ENCODE results near the gene PWP2. TPM values are rescaled to one million over a fixed set of nuclear protein-coding genes. Genes with fewer than 3 reads are reported as not detected.
A peak's percentile ranks its signal among the peaks of the same experiment; 100 is the strongest.

Gene PWP2
- total and polyA plus RNA-seq, 12 donors, result 0.09 to 33.0 (median 5.6) TPM

GRCh38 chr21:44084496-44085241, 22.5 kb upstream of the PWP2 start:
- H3K4me1 ChIP-seq (replicated peaks in 1 of 2), result peaks cover 0 to 24% of the 10 kb centered on the region in 2 donors
- H3K36me3 ChIP-seq (replicated peaks in 1 of 2), result peaks cover 0 to 74% of the 10 kb centered on the region in 2 donors
- peak overlapping the region in 2 of 5 donors; percentile 49 to 51 for H3K27ac ChIP-seq
- intact Hi-C loops (cut with DNase I), result no loop called here
- WGBS, 4 donors, result 76 to 80% (median 77%) methylated on average over 7 of the region's 7 CpGs
- no peaks in the 10 kb centered on the region for H3K9me3 ChIP-seq (replicated peaks in 1 of 3)
- no peak for TF ChIP-seq POLR2A (IDR thresholded peaks at IDR 0.05)
- no peak for TF ChIP-seq CTCF (IDR thresholded peaks at IDR 0.05)
- H3K4me3 ChIP-seq, result no peak overlapping the region
- H3K27me3 ChIP-seq, result no peaks in the 10 kb centered on the region
- peak in 1 of 7 donors; percentile 12 for DNase-seq

- Histone ChIP-seq H3K4me3 (no peak overlapping the region), H3K36me3 (replicated peaks in 1 of 2) (peaks cover 0 to 75% of the 10 kb centered on the region in 2 donors), H3K27ac (peak overlapping the region in 2 of 5 donors; percentile 49 to 51), H3K9me3 (replicated peaks in 1 of 3) (no peaks in the 10 kb centered on the region), H3K4me1 (replicated peaks in 1 of 2) (peaks cover 0 to 24% of the 10 kb centered on the region in 2 donors), H3K27me3 (no peaks in the 10 kb centered on the region)
- TF ChIP-seq POLR2A (IDR thresholded peaks at IDR 0.05) (no peak), CTCF (IDR thresholded peaks at IDR 0.05) (no peak)
- intact Hi-C loops (cut with DNase I), result no loop called here
- WGBS, 4 donors, result 72 to 81% (median 76%) methylated on average over 15 of the region's 15 CpGs
- DNase-seq, result peak in 2 of 7 donors; percentile 17 to 52
These were observed 21.5 kb upstream of the PWP2 start for GRCh38 chr21:44085491-44086321.

GRCh38 chr21:44086636-44087425, 20.4 kb upstream of the PWP2 start:
- H3K36me3 ChIP-seq (replicated peaks in 1 of 2), result peaks cover 0 to 65% of the 10 kb centered on the region in 2 donors
- H3K27ac ChIP-seq, result peak overlapping the region in 2 of 5 donors; percentile 63 to 84
- H3K9me3 ChIP-seq (replicated peaks in 1 of 3), result no peaks in the 10 kb centered on the region
- intact Hi-C loops (cut with DNase I), result no loop called here
- no peak overlapping the region for H3K4me3 ChIP-seq
- TF ChIP-seq POLR2A (IDR thresholded peaks at IDR 0.05), result no peak
- DNase-seq, result peak in 2 of 7 donors; percentile 23 to 48
- no peaks in the 10 kb centered on the region for H3K27me3 ChIP-seq
- H3K4me1 ChIP-seq (replicated peaks in 1 of 2), result peaks cover 0 to 24% of the 10 kb centered on the region in 2 donors
- 75 to 81% (median 79%) methylated on average over 11 to 21 of the region's 21 CpGs for WGBS, 4 donors

- H3K9me3 ChIP-seq (replicated peaks in 1 of 3), result no peaks in the 10 kb centered on the region
- DNase-seq, result peak; percentile 45 to 78 (median 73)
- no peaks in the 10 kb centered on the region for H3K27me3 ChIP-seq
- H3K36me3 ChIP-seq (replicated peaks in 1 of 2), result peaks cover 0 to 60% of the 10 kb centered on the region in 2 donors
- 46 to 76% (median 56%) methylated on average over 26 to 33 of the region's 33 CpGs for WGBS, 4 donors
- peaks cover 6 to 24% of the 10 kb centered on the region in 2 donors for H3K4me1 ChIP-seq (replicated peaks in 1 of 2)
- intact Hi-C loops (cut with DNase I), result no loop called here
- H3K27ac ChIP-seq, result peak overlapping the region in 2 of 5 donors; percentile 63 to 84
- TF ChIP-seq POLR2A (IDR thresholded peaks at IDR 0.05) (no peak), CTCF (IDR thresholded peaks at IDR 0.05) (no peak)
- H3K4me3 ChIP-seq, result peak overlapping the region in 1 of 4 donors; percentile 8
These were observed 19.5 kb upstream of the PWP2 start for GRCh38 chr21:44087426-44088400.
